DND-41 (cell line): ENCODE measurements around the gene TRIM29.

Experiments used
- ATAC-seq: fragments of 200-7000 bp; cut with Tn5 transposase; 3 replicates; pipeline ENCODE4 v1.9.1; 2021; ENCODE audit warnings: low read depth; ENCODE audit not compliant: insufficient read depth
- DNase-seq: peaks from one replicate; pipeline ENCODE4 v3.0.0-alpha.2; 2020
- H2AFZ ChIP-seq: 2 replicates; pipeline ENCODE4 v1.6.0; 2012; ENCODE audit warnings: low read depth, low read length
- H3K27ac ChIP-seq: 2 replicates; pipeline ENCODE4 v1.5.1; 2012; ENCODE audit warnings: low read length, inconsistent platforms
- H3K27me3 ChIP-seq: fragments of 200-600 bp; sonication (generic); 2 replicates; pipeline ENCODE4 v1.6.0; 2012; ENCODE audit warnings: low read length, mild to moderate bottlenecking, inconsistent platforms; ENCODE audit not compliant: insufficient read depth, poor library complexity
- H3K36me3 ChIP-seq: 2 replicates; pipeline ENCODE4 v1.5.1; 2012; ENCODE audit warnings: low read length, inconsistent platforms; ENCODE audit not compliant: insufficient read depth
- H3K4me1 ChIP-seq: 2 replicates; pipeline ENCODE4 v1.5.1; 2012; ENCODE audit warnings: mild to moderate bottlenecking, low read length; ENCODE audit not compliant: insufficient read depth
- H3K4me2 ChIP-seq: 2 replicates; pipeline ENCODE4 v1.6.0; 2012; ENCODE audit warnings: mild to moderate bottlenecking, moderate library complexity, low read length, inconsistent platforms; ENCODE audit not compliant: insufficient read depth
- H3K4me3 ChIP-seq, 2 experiments: fragments of 200-600 bp in 1 of 2; shearing (Covaris generic) in 1 of 2; 2 replicates each; pipeline ENCODE4 v1.5.1; 2012 to 2016; ENCODE audit warnings: inconsistent platforms in 2 of 2, low read length in 2 of 2, mild to moderate bottlenecking in 2 of 2, low read depth in 1 of 2, moderate library complexity in 1 of 2
- H3K79me2 ChIP-seq: 2 replicates; pipeline ENCODE4 v1.6.0; 2012; ENCODE audit warnings: low read length, inconsistent platforms; ENCODE audit not compliant: insufficient read depth
- H3K9ac ChIP-seq: 2 replicates; pipeline ENCODE4 v1.6.0; 2012; ENCODE audit warnings: low read depth, mild to moderate bottlenecking, inconsistent platforms, low read length, moderate library complexity
- H3K9me3 ChIP-seq: 2 replicates; pipeline ENCODE4 v1.5.1; 2012; ENCODE audit warnings: low read length, moderate library complexity, mild to moderate bottlenecking, inconsistent platforms; ENCODE audit not compliant: insufficient read depth, severe bottlenecking
- H4K20me1 ChIP-seq: 2 replicates; pipeline ENCODE4 v1.6.0; 2012; ENCODE audit warnings: low read length; ENCODE audit not compliant: insufficient read depth
- EZH2 ChIP-seq: IDR thresholded peaks from 3 replicates; pipeline ENCODE4 v1.6.1; 2012; ENCODE audit warnings: borderline replicate concordance, low read depth, mild to moderate bottlenecking, moderate library complexity, low read length, inconsistent platforms; ENCODE audit not compliant: severe bottlenecking
- TF ChIP-seq, protein P1 (sequence below): IDR thresholded peaks from 2 replicates; pipeline ENCODE4 v1.5.1; 2012; ENCODE audit warnings: borderline replicate concordance, low read length, moderate library complexity, mild to moderate bottlenecking; ENCODE audit not compliant: poor library complexity, severe bottlenecking; ENCODE audit errors: extremely low read depth

TRIM29 gene

GRCh38 chr11:120134106-120134930, 3.6 kb downstream of the TRIM29 start:
- H3K4me2 ChIP-seq = no peak overlapping the region
- H3K27me3 ChIP-seq = peaks cover 37% of the 10 kb centered on the region
- no peak for ATAC-seq
- H3K27ac ChIP-seq = no peak overlapping the region
- no peaks in the 10 kb centered on the region for H3K36me3 ChIP-seq
- TF ChIP-seq EZH2 = no peak
- TF ChIP-seq, protein P1, sequence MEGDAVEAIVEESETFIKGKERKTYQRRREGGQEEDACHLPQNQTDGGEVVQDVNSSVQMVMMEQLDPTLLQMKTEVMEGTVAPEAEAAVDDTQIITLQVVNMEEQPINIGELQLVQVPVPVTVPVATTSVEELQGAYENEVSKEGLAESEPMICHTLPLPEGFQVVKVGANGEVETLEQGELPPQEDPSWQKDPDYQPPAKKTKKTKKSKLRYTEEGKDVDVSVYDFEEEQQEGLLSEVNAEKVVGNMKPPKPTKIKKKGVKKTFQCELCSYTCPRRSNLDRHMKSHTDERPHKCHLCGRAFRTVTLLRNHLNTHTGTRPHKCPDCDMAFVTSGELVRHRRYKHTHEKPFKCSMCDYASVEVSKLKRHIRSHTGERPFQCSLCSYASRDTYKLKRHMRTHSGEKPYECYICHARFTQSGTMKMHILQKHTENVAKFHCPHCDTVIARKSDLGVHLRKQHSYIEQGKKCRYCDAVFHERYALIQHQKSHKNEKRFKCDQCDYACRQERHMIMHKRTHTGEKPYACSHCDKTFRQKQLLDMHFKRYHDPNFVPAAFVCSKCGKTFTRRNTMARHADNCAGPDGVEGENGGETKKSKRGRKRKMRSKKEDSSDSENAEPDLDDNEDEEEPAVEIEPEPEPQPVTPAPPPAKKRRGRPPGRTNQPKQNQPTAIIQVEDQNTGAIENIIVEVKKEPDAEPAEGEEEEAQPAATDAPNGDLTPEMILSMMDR = no peak
- no peak overlapping the region for H3K9ac ChIP-seq
- H4K20me1 ChIP-seq = peaks cover 35% of the 10 kb centered on the region
- H3K4me3 ChIP-seq = no peak overlapping the region
- no peaks in the 10 kb centered on the region for H3K4me1 ChIP-seq
- no peaks in the 10 kb centered on the region for H3K79me2 ChIP-seq
- H3K9me3 ChIP-seq = no peaks in the 10 kb centered on the region
- DNase-seq = no peak
- H2AFZ ChIP-seq = no peak overlapping the region

DNA sequence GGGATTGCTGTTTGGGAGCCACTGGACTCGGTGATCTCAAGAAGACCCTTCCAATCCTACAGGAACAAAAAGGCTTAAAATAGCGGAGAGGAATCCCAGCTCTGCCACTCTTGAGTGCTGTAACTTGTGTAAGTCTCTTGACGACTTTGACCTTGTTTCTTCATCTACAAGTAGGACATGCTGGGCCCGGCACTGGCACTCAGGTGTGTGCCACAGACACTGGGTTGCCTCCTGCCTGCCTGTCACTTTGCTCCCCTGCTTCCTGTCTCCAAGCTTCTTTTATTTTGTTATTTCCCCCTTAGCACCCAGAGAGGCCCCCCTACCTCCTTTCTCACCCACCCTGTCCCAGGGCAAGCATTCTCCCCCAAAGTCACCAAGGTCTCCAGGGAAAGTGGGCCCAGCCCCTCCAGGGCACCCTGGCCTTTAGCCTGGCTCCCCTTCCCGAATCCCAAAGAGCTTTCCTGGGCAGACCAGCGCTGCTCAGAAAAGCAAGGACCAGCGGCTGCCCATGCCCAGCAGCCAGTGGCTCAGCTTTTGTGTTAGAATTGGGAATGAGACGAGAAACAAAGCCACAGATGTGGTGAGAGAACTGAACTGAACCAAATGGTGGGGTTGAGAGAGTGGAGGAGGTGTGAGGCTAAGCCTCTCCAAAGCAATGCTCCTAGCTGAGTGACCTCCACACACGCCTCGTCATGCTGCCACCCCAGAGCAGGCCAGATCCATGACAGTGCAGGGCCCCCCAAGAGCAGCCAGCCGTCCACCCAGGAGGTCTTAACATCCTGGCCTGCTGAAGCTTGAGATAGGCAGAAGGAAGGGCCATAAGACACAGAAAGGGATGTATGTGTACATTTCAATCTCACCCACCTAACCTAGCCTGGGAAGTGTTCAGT, 4.5 kb downstream of the TRIM29 start:
- Histone ChIP-seq H3K36me3 (no peaks in the 10 kb centered on the region), H3K9me3 (no peaks in the 10 kb centered on the region), H3K4me2 (no peak overlapping the region), H3K4me1 (no peaks in the 10 kb centered on the region), H3K9ac (no peak overlapping the region), H3K27ac (no peak overlapping the region), H3K4me3 (no peak overlapping the region), H3K27me3 (peaks cover 39% of the 10 kb centered on the region), H3K79me2 (no peaks in the 10 kb centered on the region), H4K20me1 (peaks cover 36% of the 10 kb centered on the region), H2AFZ (no peak overlapping the region)
- no peak for TF ChIP-seq EZH2
- TF ChIP-seq, protein P1 = no peak
- no peak for DNase-seq
- no peak for ATAC-seq

GRCh38 chr11:120132645-120133185, 5.2 kb downstream of the TRIM29 start:
- Histone ChIP-seq H3K27me3 (peaks cover 39% of the 10 kb centered on the region), H3K4me3 (no peak overlapping the region), H3K9ac (no peak overlapping the region), H3K4me1 (no peaks in the 10 kb centered on the region), H3K9me3 (no peaks in the 10 kb centered on the region), H3K4me2 (no peak overlapping the region), H3K36me3 (no peaks in the 10 kb centered on the region), H2AFZ (no peak overlapping the region), H4K20me1 (peaks cover 36% of the 10 kb centered on the region), H3K27ac (no peak overlapping the region), H3K79me2 (no peaks in the 10 kb centered on the region)
- no peak for TF ChIP-seq EZH2
- TF ChIP-seq, protein P1 = no peak
- DNase-seq (no peak), ATAC-seq (no peak)
